Measurements from ENCODE around the gene UGT1A5.

DNA sequence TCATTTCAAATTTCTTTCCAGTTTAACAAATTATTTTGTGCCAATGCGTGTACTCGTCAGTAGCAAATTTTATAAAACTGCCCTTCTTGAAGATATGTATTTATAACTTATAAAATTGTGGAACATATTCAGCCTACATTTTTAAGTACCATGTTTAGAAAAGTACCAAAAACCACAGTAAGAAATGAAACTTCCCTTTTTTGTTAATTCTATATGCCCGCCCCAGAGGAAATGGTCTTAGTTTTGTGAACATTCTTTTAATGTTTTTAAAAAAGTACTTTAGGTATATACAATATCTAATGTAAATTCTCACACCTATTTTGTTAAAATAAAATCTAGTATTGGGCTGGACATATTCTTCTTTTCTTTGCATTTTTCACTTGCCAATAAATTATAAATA is 39.8 kb upstream of the UGT1A5 start:
- TF ChIP-seq SP2 (tag by site-specific recombination; IDR thresholded peaks at IDR 0.05) (no peak), ZBTB20 (tag by site-specific recombination; IDR thresholded peaks at IDR 0.05) (no peak), ZNF350 (tag by site-specific recombination; IDR thresholded peaks at IDR 0.05) (no peak), ZNF660 (tag by site-specific recombination; IDR thresholded peaks at IDR 0.05) (no peak), ZNF292 (tag by site-specific recombination; IDR thresholded peaks at IDR 0.05; ENCODE audit: borderline replicate concordance, low read depth) (no peak)
- TF ChIP-seq, protein P1, sequence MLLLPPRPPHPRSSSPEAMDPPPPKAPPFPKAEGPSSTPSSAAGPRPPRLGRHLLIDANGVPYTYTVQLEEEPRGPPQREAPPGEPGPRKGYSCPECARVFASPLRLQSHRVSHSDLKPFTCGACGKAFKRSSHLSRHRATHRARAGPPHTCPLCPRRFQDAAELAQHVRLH (tag by site-specific recombination; IDR thresholded peaks at IDR 0.05), result no peak

All from HEK293 (cell line).